ENCODE measurements around the gene GSTP1. TPM values are rescaled to one million over a fixed set of nuclear protein-coding genes. Genes with fewer than 3 reads are reported as not detected.

The GSTP1 gene
- total RNA-seq (100 to 1,000 TPM; 393 to 726 (median 523) TPM), polyA plus RNA-seq (1,000 to 10,000 TPM in 2 of 3 donors, 100 to 1,000 TPM in 1; 670 to 2,840 (median 1,703) TPM)
- long read RNA-seq, donor 1, transcript GSTP1-203 (3 exons, 736 nt) = minor isoform, 15 of 324 reads
- long read RNA-seq, donor 1, transcript GSTP1-202 (7 exons, 961 nt) = major isoform, 120 of 324 reads
- long read RNA-seq, donor 1, partial matches to known transcripts = 188 of 324 reads
- long read RNA-seq, donor 1, other reads (novel, unspliced or antisense) = 0 of 324 reads
- long read RNA-seq, donor 2, transcript GSTP1-202 (7 exons, 961 nt) = major isoform, 307 of 446 reads
- long read RNA-seq, donor 2, transcript GSTP1-203 (3 exons, 736 nt) = minor isoform, 19 of 446 reads
- long read RNA-seq, donor 2, partial matches to known transcripts = 115 of 446 reads
- long read RNA-seq, donor 2, other reads (novel, unspliced or antisense) = 5 of 446 reads
- long read RNA-seq, donor 3, transcript GSTP1-203 (3 exons, 736 nt) = minor isoform, 16 of 386 reads
- long read RNA-seq, donor 3, transcript GSTP1-202 (7 exons, 961 nt) = major isoform, 263 of 386 reads
- long read RNA-seq, donor 3, partial matches to known transcripts = 107 of 386 reads
- long read RNA-seq, donor 3, other reads (novel, unspliced or antisense) = 0 of 386 reads
- long read RNA-seq, donor 4, transcript GSTP1-202 (7 exons, 961 nt) = major isoform, 48 of 67 reads
- long read RNA-seq, donor 4, partial matches to known transcripts = 15 of 67 reads
- long read RNA-seq, donor 4, other reads (novel, unspliced or antisense) = 0 of 67 reads
- long read RNA-seq, donor 5, transcript GSTP1-203 (3 exons, 736 nt) = minor isoform, 21 of 480 reads
- long read RNA-seq, donor 5, transcript GSTP1-202 (7 exons, 961 nt) = major isoform, 339 of 480 reads
- long read RNA-seq, donor 5, partial matches to known transcripts = 108 of 480 reads
- long read RNA-seq, donor 5, other reads (novel, unspliced or antisense) = 11 of 480 reads
- long read RNA-seq, donor 6, transcript GSTP1-203 (3 exons, 736 nt) = minor isoform, 42 of 1,115 reads
- long read RNA-seq, donor 6, transcript GSTP1-202 (7 exons, 961 nt) = major isoform, 768 of 1,115 reads
- long read RNA-seq, donor 6, partial matches to known transcripts = 287 of 1,115 reads
- long read RNA-seq, donor 6, other reads (novel, unspliced or antisense) = 18 of 1,115 reads
- long read RNA-seq, donor 7, transcript GSTP1-203 (3 exons, 736 nt) = minor isoform, 38 of 718 reads
- long read RNA-seq, donor 7, transcript GSTP1-202 (7 exons, 961 nt) = major isoform, 487 of 718 reads
- long read RNA-seq, donor 7, partial matches to known transcripts = 186 of 718 reads
- long read RNA-seq, donor 7, other reads (novel, unspliced or antisense) = 6 of 718 reads
- long read RNA-seq, donor 8, transcript GSTP1-203 (3 exons, 736 nt) = minor isoform, 27 of 640 reads
- long read RNA-seq, donor 8, transcript GSTP1-202 (7 exons, 961 nt) = major isoform, 479 of 640 reads
- long read RNA-seq, donor 8, partial matches to known transcripts = 133 of 640 reads
- long read RNA-seq, donor 8, other reads (novel, unspliced or antisense) = 0 of 640 reads
- long read RNA-seq, donor 9, transcript GSTP1-203 (3 exons, 736 nt) = minor isoform, 41 of 623 reads
- long read RNA-seq, donor 9, transcript GSTP1-202 (7 exons, 961 nt) = major isoform, 347 of 623 reads
- long read RNA-seq, donor 9, partial matches to known transcripts = 229 of 623 reads
- long read RNA-seq, donor 9, other reads (novel, unspliced or antisense) = 5 of 623 reads
- long read RNA-seq, donor 10, transcript GSTP1-202 (7 exons, 961 nt) = major isoform, 215 of 278 reads
- long read RNA-seq, donor 10, transcript GSTP1-203 (3 exons, 736 nt) = minor isoform, 15 of 278 reads
- long read RNA-seq, donor 10, partial matches to known transcripts = 48 of 278 reads
- long read RNA-seq, donor 10, other reads (novel, unspliced or antisense) = 0 of 278 reads

DNA sequence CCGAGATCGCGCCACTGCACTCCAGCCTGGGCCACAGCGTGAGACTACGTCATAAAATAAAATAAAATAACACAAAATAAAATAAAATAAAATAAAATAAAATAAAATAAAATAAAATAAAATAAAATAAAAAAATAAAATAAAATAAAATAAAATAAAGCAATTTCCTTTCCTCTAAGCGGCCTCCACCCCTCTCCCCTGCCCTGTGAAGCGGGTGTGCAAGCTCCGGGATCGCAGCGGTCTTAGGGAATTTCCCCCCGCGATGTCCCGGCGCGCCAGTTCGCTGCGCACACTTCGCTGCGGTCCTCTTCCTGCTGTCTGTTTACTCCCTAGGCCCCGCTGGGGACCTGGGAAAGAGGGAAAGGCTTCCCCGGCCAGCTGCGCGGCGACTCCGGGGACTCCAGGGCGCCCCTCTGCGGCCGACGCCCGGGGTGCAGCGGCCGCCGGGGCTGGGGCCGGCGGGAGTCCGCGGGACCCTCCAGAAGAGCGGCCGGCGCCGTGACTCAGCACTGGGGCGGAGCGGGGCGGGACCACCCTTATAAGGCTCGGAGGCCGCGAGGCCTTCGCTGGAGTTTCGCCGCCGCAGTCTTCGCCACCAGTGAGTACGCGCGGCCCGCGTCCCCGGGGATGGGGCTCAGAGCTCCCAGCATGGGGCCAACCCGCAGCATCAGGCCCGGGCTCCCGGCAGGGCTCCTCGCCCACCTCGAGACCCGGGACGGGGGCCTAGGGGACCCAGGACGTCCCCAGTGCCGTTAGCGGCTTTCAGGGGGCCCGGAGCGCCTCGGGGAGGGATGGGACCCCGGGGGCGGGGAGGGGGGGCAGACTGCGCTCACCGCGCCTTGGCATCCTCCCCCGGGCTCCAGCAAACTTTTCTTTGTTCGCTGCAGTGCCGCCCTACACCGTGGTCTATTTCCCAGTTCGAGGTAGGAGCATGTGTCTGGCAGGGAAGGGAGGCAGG is at the start of gene GSTP1:
GSTP1 (plus strand) TSS at position 566 of the 958 bp plus-strand sequence; CDS start at position 598, 32 bp downstream.
- Histone ChIP-seq H3K36me3 (peaks cover 14 to 38% (median 37%) of the 10 kb centered on the region in 4 donors), H3K4me3 (peak within 1 kb of the TSS; percentile 64 to 85 (median 80)), H3K9me3 (no peaks in the 10 kb centered on the region), H3K4me1 (peaks cover 27 to 64% (median 59%) of the 10 kb centered on the region in 4 donors), H3K27me3 (peaks cover 0 to 6% (median 0%) of the 10 kb centered on the region in 3 donors), H3K27ac (peak within 1 kb of the TSS; percentile 97 to 99 (median 98))
- 1 to 3% (median 2%) methylated on average over 39 to 81 of the region's 81 CpGs for WGBS, 5 donors
- intact Hi-C loops (cut with DNase I; ENCODE audit: low total_unique reads) = no loop called here
- TF ChIP-seq POLR2A (IDR thresholded peaks at IDR 0.05) (peak in 1 of 4 donors; percentile 63), EP300 (IDR thresholded peaks at IDR 0.05) (no peak), POLR2AphosphoS5 (IDR thresholded peaks at IDR 0.05) (peak; percentile 68 to 96 (median 94))
- TF ChIP-seq, protein P1, sequence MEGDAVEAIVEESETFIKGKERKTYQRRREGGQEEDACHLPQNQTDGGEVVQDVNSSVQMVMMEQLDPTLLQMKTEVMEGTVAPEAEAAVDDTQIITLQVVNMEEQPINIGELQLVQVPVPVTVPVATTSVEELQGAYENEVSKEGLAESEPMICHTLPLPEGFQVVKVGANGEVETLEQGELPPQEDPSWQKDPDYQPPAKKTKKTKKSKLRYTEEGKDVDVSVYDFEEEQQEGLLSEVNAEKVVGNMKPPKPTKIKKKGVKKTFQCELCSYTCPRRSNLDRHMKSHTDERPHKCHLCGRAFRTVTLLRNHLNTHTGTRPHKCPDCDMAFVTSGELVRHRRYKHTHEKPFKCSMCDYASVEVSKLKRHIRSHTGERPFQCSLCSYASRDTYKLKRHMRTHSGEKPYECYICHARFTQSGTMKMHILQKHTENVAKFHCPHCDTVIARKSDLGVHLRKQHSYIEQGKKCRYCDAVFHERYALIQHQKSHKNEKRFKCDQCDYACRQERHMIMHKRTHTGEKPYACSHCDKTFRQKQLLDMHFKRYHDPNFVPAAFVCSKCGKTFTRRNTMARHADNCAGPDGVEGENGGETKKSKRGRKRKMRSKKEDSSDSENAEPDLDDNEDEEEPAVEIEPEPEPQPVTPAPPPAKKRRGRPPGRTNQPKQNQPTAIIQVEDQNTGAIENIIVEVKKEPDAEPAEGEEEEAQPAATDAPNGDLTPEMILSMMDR (IDR thresholded peaks at IDR 0.05) = peak in 5 of 7 experiments; percentile 27 to 84 (median 59)
- peak; percentile 88 to 97 for DNase-seq

DNA sequence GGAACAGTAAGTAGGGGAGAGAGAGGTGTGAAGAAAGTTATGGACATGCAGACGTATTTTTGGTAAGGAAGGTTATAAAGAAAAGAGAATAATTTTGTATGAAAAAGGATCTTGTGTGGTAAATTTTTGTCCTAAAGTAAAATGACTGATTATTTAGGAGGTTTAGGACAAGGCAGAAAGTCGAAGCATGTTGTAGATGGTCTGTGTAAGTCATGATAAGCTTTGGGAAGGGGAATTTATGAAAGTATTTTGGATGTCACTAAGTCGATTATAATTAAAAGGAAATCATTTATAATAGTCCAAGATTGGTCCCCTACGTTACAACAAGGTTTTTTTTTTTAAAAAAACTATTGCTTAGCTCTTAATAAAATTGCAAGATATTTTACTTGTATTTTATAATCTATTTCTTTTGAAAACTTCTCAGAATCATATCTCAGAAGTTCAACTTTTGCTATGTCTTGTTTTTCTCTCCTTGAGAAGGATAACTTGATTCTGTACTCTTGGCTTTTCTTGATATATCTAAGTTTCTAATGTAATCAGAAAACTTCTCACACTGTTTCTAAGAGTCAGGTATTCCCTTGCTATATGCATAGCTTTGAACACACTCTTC is 49.4 kb upstream of the GSTP1 start:
- WGBS, 5 donors = 33 to 39% (median 35%) methylated on average over 4 of the region's 4 CpGs
- Histone ChIP-seq H3K36me3 (no peaks in the 10 kb centered on the region), H3K4me1 (no peaks in the 10 kb centered on the region), H3K4me3 (no peak overlapping the region), H3K9me3 (peaks cover 0 to 18% (median 10%) of the 10 kb centered on the region in 4 donors), H3K27ac (no peak overlapping the region), H3K27me3 (no peaks in the 10 kb centered on the region)
- no peak for DNase-seq
- TF ChIP-seq POLR2AphosphoS5 (IDR thresholded peaks at IDR 0.05) = no peak
- TF ChIP-seq EP300 (IDR thresholded peaks at IDR 0.05) = no peak
- no peak for TF ChIP-seq POLR2A (IDR thresholded peaks at IDR 0.05)
- TF ChIP-seq, protein P1 (IDR thresholded peaks at IDR 0.05) = no peak
- intact Hi-C loops (cut with DNase I; ENCODE audit: low total_unique reads) = no loop called here

DNA sequence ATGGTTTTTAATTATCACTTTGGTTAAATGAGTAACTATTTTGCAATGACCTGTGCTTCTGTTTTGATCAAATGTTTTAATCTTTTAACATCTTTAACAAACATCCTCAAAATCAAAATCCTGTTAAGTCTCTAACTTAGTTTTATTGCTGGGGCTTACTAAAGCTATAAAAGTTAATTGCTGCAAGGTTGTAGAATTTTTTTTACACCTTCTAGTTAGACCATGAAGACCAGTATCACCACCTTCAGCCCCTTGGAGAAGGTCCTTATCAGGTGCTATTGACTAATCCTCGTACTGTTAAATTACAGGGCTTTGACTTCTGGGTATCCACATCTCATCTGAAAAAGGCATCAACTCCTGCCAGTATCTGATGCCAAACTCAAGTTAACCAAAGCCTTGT is 48.1 kb upstream of the GSTP1 start:
- Histone ChIP-seq H3K9me3 (peaks cover 0 to 18% (median 10%) of the 10 kb centered on the region in 4 donors), H3K27ac (no peak overlapping the region), H3K27me3 (no peaks in the 10 kb centered on the region), H3K36me3 (no peaks in the 10 kb centered on the region), H3K4me1 (no peaks in the 10 kb centered on the region), H3K4me3 (no peak overlapping the region)
- intact Hi-C loops (cut with DNase I; ENCODE audit: low total_unique reads) = no loop called here
- WGBS, 5 donors = 70 to 78% (median 74%) methylated on average over 1 of the region's 1 CpG
- DNase-seq = no peak
- TF ChIP-seq POLR2AphosphoS5 (IDR thresholded peaks at IDR 0.05) (no peak), POLR2A (IDR thresholded peaks at IDR 0.05) (no peak), EP300 (IDR thresholded peaks at IDR 0.05) (no peak)
- TF ChIP-seq, protein P1 (IDR thresholded peaks at IDR 0.05) = no peak
